GM19463 (cell line): ENCODE results near the gene HTR7.

Source experiments
- ATAC-seq: cut with Tn5 transposase; IDR thresholded peaks from one replicate; pipeline ENCODE4 v1.9.1; 2021; ENCODE audit warnings: mild to moderate bottlenecking, moderate library complexity; ENCODE audit not compliant: unreplicated experiment

The HTR7 gene

GRCh38 chr10:90743291-90743690 is 114.5 kb downstream of the HTR7 start:
- ATAC-seq = no peak

- ATAC-seq = no peak
Observed at GRCh38 chr10:90741926-90742565, 115.8 kb downstream of the HTR7 start.

- ATAC-seq = no peak
Observed at GRCh38 chr10:90740265-90740664, 117.6 kb downstream of the HTR7 start.

- no peak for ATAC-seq
Observed at GRCh38 chr10:90738885-90739284, 119.0 kb downstream of the HTR7 start.

GRCh38 chr10:90734415-90734814 is 123.4 kb downstream of the HTR7 start:
- no peak for ATAC-seq

- ATAC-seq = no peak
Observed at GRCh38 chr10:90732581-90732980, 125.3 kb downstream of the HTR7 start.

- ATAC-seq = no peak
Observed at GRCh38 chr10:90723416-90724068, 134.3 kb downstream of the HTR7 start.

GRCh38 chr10:90722832-90723231 is 135.0 kb downstream of the HTR7 start:
- ATAC-seq = no peak

GRCh38 chr10:90718182-90718581 is 139.7 kb downstream of the HTR7 start:
- no peak for ATAC-seq

GRCh38 chr10:90712529-90712928 is 145.3 kb downstream of the HTR7 start:
- ATAC-seq = no peak

GRCh38 chr10:90709727-90710126 is 148.1 kb downstream of the HTR7 start:
- no peak for ATAC-seq

GRCh38 chr10:90707657-90708056 is 150.2 kb downstream of the HTR7 start:
- no peak for ATAC-seq

- ATAC-seq = no peak
Observed at GRCh38 chr10:90701428-90701827, 156.4 kb downstream of the HTR7 start.

GRCh38 chr10:90695915-90696676 is 161.7 kb downstream of the HTR7 start:
- no peak for ATAC-seq
